Neuron (in vitro differentiated cells): ENCODE data around the gene TUT7.

Experiments used
- H2AFZ ChIP-seq: one replicate; pipeline ENCODE4 v1.6.1; 2013; ENCODE audit warnings: low read depth, mild to moderate bottlenecking, inconsistent platforms, low read length, moderate library complexity
- H3K27me3 ChIP-seq: one replicate; pipeline ENCODE4 v1.6.1; 2013; ENCODE audit warnings: low read length; ENCODE audit not compliant: insufficient read depth
- H3K36me3 ChIP-seq: one replicate; pipeline ENCODE4 v1.6.1; 2013; ENCODE audit warnings: low read length; ENCODE audit not compliant: insufficient read depth
- H3K4me1 ChIP-seq: one replicate; pipeline ENCODE4 v1.6.1; 2013; ENCODE audit warnings: low read length; ENCODE audit not compliant: insufficient read depth
- H3K4me3 ChIP-seq: 2 replicates; pipeline ENCODE4 v1.5.1; 2013; ENCODE audit warnings: mild to moderate bottlenecking, low read length, moderate library complexity
- H3K9me3 ChIP-seq: one replicate; pipeline ENCODE4 v1.6.1; 2013; ENCODE audit warnings: low read length

Gene TUT7

GRCh38 chr9:86256653-86257052 lies 97.6 kb downstream of the TUT7 start:
- H3K36me3 ChIP-seq: no peaks in the 10 kb centered on the region
- peaks cover 2% of the 10 kb centered on the region for H3K9me3 ChIP-seq
- H3K4me3 ChIP-seq: no peak overlapping the region
- H3K4me1 ChIP-seq: no peaks in the 10 kb centered on the region
- no peaks in the 10 kb centered on the region for H3K27me3 ChIP-seq
- no peak overlapping the region for H2AFZ ChIP-seq

GRCh38 chr9:86253577-86253976 lies 100.6 kb downstream of the TUT7 start:
- Histone ChIP-seq H3K9me3 (peaks cover 2% of the 10 kb centered on the region), H3K4me1 (no peaks in the 10 kb centered on the region), H3K4me3 (no peak overlapping the region), H3K27me3 (no peaks in the 10 kb centered on the region), H2AFZ (no peak overlapping the region), H3K36me3 (no peaks in the 10 kb centered on the region)

- Histone ChIP-seq H3K4me3 (no peak overlapping the region), H3K9me3 (peaks cover 2% of the 10 kb centered on the region), H3K4me1 (no peaks in the 10 kb centered on the region), H3K27me3 (no peaks in the 10 kb centered on the region), H2AFZ (no peak overlapping the region), H3K36me3 (no peaks in the 10 kb centered on the region)
Measured at GRCh38 chr9:86252870-86253269, 101.3 kb downstream of the TUT7 start.

GRCh38 chr9:86250123-86250522 lies 104.1 kb downstream of the TUT7 start:
- Histone ChIP-seq H3K27me3 (no peaks in the 10 kb centered on the region), H3K4me1 (peaks cover 6% of the 10 kb centered on the region), H3K36me3 (no peaks in the 10 kb centered on the region), H3K4me3 (no peak overlapping the region), H3K9me3 (peaks cover 2% of the 10 kb centered on the region), H2AFZ (no peak overlapping the region)

GRCh38 chr9:86248746-86249145 lies 105.5 kb downstream of the TUT7 start:
- H3K9me3 ChIP-seq: peaks cover 2% of the 10 kb centered on the region
- peaks cover 6% of the 10 kb centered on the region for H3K4me1 ChIP-seq
- no peaks in the 10 kb centered on the region for H3K36me3 ChIP-seq
- no peaks in the 10 kb centered on the region for H3K27me3 ChIP-seq
- no peak overlapping the region for H3K4me3 ChIP-seq
- H2AFZ ChIP-seq: no peak overlapping the region

GRCh38 chr9:86246752-86247161 lies 107.5 kb downstream of the TUT7 start:
- H3K27me3 ChIP-seq: no peaks in the 10 kb centered on the region
- H2AFZ ChIP-seq: no peak overlapping the region
- no peak overlapping the region for H3K4me3 ChIP-seq
- H3K9me3 ChIP-seq: no peaks in the 10 kb centered on the region
- peaks cover 10% of the 10 kb centered on the region for H3K4me1 ChIP-seq
- no peaks in the 10 kb centered on the region for H3K36me3 ChIP-seq

GRCh38 chr9:86242071-86242470 lies 112.1 kb downstream of the TUT7 start:
- Histone ChIP-seq H3K27me3 (no peaks in the 10 kb centered on the region), H3K4me1 (peaks cover 10% of the 10 kb centered on the region), H3K9me3 (no peaks in the 10 kb centered on the region), H3K4me3 (no peak overlapping the region), H2AFZ (peak overlapping the region; percentile 63), H3K36me3 (no peaks in the 10 kb centered on the region)

- Histone ChIP-seq H3K4me3 (no peak overlapping the region), H3K9me3 (no peaks in the 10 kb centered on the region), H2AFZ (no peak overlapping the region), H3K27me3 (no peaks in the 10 kb centered on the region), H3K4me1 (peaks cover 8% of the 10 kb centered on the region), H3K36me3 (no peaks in the 10 kb centered on the region)
Measured at GRCh38 chr9:86241216-86241615, 113.0 kb downstream of the TUT7 start.

- Histone ChIP-seq H3K4me3 (no peak overlapping the region), H3K4me1 (peaks cover 4% of the 10 kb centered on the region), H3K36me3 (no peaks in the 10 kb centered on the region), H3K9me3 (no peaks in the 10 kb centered on the region), H2AFZ (no peak overlapping the region), H3K27me3 (no peaks in the 10 kb centered on the region)
Measured at GRCh38 chr9:86238861-86239770, 115.1 kb downstream of the TUT7 start.
